NOMO-1 treated with dmso at 0.1 percent for 144 hours (cell line): Measurements from ENCODE around the gene MROH7.

Source experiments
- DNase-seq: peaks from one replicate; lab custom pipeline; 2025; ENCODE audit not compliant: unreplicated experiment; lab: John Stamatoyannopoulos, UW

MROH7 gene

DNA sequence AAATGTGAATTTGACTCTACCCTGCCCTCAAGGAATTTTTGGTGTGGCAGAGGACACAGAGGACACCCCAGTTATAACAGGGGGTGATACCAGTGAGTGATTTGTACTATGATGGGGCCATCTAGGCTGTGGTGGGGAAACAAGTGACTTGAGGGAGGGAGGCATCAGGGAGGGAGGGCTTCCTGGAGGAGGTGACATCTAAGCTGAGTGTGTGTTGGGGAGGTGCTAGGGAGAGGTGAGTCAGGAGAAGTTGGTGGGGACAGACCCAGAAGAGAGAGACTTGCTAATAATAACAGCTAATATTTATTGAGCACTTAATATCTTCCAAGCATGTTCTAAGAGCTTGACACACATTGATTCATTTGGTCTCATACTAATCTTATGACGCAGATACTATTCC lies 54.2 kb downstream of the MROH7 start:
- no peak for DNase-seq

DNA sequence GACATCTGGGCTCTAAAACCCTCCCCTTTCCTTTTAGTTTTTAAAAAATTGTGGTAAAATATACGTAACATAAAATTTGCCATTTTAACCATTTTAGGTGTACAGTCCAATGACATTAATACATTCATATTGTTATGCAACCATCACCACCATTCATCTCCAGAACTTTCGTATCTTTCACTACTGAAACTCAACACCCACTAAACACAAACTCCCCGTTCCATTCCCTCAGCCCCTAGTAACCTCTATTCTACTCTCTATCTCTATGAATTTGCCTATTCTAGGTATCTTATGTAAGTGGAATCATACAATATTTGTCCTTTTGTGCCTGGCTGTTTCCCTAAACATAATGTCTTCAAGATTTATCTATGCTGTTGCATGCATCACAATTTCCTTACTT lies 54.7 kb downstream of the MROH7 start:
- no peak for DNase-seq

DNA sequence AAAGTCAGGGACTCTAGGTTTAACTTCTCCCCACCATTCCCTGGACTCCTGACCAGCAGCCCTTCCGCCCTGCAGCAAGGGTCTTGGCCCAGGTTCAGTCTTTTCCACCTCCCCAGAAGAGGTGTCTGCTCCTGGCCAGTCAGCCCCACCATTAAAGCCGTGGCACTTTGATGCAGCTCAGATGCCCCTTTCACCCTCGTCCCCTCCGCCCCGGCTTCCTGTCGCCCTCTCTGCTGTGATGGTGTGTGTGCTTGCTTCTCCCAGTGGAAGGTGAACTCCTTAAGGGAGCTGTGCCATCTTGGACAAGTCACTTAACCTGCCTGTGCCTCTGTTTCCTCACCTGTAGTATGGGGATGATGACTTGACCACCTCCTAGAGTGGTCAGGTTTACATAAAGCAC lies 56.3 kb downstream of the MROH7 start:
- DNase-seq: no peak

DNA sequence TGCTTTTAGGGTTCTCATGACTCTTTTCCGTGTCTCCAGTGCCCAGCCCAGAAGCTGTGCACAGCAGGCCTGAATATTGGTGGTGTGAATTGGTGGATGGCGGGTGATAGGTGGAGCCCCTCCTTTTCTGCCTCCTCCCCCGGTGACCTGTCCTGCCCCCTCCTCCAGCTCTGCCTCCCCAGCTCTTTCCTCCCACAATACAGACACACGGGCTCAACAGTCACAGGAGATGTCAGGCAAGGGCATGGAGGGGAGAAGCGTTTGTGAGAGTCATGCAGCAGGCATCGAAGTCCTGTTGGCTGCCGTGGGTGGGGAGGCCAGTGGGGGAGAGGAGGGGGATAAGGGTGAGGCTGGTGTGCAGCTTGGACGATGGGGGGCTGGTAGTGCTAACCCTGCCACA lies 56.8 kb downstream of the MROH7 start:
- no peak for DNase-seq

DNA sequence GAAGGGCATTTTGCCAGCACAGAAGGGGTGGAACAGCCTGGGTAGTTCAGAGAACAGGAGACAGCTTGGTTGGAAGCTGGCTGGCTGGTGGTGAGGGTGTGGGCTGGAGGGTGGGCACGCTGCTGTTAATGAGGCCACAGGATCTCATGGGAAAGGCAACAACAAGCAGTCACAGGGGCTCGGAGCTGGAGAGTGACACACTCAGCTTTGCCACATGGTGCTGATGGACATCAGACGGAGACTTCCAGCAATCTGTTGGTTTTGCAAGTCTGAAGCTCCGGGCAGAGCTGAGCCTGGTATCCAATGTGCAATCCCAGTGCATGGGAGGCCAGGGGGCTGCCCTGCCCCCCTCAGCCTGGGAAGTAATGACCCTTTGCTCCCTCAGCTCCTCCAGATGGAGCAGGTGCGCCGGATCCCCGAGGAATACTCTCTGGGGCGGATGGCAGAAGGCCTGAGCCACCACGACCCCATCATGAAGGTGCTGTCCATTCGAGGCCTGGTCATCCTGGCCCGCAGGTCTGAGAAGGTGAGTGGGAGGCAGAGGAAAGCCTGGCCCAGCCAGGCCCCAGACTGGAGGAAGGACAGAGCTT lies 58.4 kb downstream of the MROH7 start:
- DNase-seq: no peak

DNA sequence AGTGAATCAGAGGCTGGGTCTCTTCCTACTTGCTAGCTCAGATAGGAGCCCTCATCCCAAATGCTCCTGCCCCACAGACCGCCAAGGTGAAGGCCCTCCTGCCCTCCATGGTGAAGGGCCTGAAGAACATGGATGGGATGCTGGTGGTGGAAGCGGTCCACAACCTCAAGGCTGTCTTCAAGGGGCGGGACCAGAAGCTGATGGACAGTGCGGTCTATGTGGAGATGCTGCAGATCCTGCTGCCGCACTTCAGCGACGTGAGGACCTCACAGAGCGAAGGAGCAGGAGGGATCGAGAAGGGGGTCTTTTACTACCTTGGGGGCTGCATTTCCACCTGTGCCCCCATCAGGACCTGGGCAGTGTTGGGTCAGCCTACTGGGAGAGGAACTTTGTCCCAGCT lies 59.5 kb downstream of the MROH7 start:
- no peak for DNase-seq

DNA sequence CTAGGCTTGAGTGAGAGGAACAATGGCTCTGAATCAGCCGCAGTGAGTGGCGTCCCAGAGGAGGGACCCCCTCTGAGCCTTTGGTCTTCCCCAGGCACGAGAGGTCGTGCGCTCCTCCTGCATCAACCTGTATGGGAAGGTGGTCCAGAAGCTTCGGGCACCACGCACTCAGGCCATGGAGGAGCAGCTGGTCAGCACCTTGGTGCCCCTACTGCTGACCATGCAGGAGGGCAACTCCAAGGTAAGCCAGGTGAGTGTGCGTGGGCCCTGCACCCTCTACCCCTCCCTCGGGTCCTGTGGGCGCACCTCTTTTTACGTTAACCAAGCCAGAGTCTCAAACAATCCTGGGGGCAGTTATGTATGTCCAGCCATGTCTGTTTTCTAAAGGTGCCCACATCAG lies 60.4 kb downstream of the MROH7 start:
- no peak for DNase-seq

DNA sequence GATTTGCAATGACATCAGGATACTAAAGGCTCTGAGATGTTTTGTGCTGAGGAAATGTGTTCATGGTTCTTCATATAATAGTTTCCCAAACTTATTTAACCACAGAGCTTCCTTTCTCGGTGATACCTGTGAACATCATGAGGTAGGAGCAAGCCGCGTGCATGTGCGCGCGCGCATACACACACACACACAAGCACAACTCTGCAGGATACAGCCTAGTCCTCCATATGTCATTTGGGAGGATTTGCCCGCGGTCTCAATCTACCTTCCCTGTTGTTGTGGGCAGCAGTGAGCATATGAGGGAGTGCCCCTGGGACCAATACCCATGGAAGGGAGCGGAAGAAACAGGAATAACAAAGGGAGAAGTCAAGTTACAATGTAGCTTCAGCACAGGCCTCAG lies 61.9 kb downstream of the MROH7 start:
- no peak for DNase-seq

DNA sequence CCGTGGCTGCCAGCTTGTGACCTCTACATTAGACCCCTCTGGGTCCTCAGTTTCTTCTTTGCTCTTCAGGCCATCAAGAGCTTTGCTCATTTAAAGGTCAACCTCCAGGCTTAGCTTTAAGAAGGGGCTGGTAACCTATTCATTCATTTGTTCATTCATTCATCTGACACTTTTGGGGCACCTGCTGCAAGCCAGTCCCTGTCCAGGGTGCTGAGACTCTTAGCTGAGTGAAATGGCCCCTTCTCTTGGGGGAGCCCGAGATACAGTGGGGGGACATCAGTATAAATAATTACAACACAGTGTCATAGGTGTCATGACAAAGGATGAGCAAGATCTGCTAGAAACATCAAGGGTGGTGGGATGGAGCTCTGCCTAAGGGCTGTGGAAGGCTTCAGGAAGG lies 63.6 kb downstream of the MROH7 start:
- no peak for DNase-seq

DNA sequence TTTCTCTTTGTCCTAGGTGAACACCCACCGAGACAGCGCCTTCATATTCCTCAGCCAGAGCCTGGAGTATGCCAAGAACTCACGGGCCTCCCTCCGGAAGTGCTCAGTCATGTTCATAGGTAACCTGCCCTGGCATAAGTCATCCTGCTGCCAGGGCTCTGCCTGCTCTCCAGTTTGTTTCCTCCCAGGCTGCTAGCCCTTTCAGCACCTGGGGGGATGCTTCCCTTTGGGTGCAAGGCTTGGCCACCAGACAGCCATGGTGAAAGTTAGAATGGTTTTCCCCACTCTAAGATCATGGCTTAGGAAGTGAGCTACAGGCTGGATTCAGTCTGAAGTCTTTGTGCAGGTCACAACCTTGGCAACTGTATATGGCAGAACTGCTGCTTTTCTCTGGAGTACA lies 64.8 kb downstream of the MROH7 start:
- DNase-seq: no peak

DNA sequence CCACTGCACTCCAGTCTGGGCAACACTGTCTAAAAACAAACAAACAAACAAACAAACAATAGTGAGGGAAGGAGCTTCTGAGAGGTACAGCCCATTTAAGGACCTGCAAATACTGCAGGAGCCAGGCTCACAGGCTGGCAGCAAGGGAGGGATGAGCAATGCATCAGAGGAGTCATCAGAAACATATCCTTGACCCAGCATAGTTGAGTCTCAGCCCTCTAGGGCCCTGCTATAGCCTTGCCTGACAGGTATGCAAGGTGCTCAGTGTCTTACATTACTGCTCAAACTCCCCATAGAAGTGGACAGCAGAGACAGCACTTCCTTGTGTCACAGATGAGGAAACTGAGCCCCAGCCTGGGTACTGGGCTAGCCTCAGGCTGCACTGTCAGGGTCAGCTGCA lies 66.8 kb downstream of the MROH7 start:
- no peak for DNase-seq

DNA sequence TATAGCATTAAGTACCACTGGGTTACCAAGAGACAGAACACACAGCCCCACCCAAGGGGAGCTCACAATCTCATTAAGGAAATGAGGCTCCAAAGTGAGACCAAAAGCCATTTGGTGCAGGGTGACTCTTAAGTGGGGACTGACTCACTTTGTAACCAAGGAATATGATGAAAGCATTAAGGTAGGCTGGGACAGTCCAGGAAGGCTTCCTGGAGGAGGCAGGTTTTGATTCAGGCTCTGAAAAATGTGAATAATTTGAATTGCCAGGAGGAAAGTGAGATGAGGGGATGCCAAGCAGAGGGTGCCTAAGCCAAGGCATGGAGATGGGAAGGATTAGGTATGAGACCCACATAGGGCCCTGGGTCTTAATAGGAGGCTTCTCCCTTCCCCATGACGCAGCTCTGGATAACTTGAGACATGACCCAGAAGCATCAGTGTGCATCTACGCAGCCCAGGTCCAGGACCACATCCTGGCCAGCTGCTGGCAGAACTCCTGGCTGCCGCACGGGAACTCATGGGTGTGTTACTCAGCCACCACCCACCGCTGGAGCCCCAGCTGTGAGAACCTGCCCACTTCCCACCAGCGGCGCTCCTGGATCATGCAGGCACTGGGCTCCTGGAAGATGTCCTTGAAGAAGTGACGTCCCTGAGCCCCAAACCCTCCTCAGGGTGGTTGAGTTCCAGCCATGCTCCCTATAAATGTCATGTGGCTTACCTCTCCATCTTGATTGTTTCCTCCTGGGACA lies 68.1 kb downstream of the MROH7 start:
- no peak for DNase-seq

DNA sequence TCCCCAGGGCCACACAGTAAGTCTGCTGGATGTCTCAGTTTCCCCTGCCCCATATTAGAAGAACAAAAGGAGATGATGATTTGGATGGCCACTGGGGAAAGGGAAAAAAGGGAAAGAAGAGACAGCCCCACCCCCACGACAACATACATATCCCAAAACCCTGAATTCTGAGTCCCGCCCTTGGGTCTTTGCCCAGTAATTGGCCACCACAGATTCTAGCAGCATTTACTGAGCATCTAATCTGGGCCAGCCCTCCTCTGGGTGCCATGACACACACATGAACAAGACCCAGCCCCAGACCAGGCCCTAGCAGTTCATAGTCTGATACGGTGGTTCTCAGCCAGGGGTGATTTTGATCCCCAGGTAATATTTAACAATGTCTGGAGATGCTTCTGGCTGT lies 68.8 kb downstream of the MROH7 start:
- DNase-seq: no peak

DNA sequence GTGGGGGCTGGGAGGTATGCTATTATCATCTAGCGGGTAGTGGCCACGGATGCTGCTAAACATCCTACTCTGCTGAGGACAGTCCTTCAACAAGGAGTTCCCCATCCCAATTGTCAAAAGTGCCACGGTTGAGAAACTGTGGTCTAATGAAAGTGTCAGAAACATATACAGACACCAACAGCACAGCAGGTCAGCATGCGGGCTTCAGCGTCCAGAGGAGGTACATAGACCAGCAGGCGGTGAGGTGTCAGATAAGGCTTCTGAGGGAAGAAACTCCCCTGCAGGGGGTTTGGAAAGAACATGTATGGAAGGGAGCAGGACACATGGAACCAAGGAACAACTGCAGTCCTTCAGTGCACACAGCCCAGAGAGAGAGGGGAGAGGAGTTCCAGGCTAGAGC lies 69.3 kb downstream of the MROH7 start:
- no peak for DNase-seq

DNA sequence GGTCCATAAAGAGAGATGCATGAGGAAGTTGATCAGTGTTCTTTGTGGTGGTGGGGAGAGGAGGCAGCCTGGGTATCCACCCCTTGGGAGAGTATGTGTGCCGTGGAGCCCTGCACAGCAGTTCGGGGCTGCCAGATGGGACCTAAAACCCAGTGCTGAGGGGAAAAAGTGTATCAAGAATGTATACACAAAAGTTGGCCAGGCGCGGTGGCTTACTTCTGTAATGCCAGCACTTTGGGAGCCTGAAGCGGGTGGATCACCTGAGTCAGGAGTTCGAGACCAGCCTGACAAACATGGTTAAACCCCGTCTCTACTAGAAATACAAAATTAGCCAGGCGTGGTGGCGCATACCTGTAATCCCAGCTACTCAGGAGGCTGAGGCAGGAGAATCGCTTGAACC lies 70.0 kb downstream of the MROH7 start:
- no peak for DNase-seq

DNA sequence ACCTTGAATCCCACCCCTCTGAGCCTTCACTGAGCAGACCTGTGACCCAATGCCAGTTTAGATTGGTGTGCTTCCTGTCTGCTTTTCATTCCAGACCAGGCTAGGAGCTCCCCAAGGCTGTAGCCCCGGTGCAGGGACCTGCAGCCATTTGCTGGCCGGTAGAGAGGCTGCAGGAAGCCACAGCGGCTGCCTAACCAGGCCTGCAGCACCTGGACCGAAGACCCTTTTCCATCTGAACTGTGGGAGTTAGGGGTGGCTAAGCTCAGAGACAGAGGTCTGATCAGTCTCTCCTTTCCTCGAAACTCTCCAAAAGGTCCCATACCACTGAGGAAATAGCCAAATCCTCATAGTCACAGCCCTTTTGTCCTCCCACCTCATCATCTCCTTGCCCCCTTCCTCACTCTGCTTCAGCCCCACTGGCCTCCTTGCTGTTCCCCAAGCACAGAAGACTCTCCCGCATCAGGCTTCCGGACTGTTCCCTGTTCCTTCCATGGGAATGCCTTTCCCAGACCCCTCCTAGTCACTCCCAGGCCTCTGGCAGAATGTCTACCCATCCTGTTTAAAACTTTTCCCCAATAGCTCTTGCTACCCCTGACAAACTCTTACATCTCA lies 73.4 kb downstream of the MROH7 start:
- no peak for DNase-seq

DNA sequence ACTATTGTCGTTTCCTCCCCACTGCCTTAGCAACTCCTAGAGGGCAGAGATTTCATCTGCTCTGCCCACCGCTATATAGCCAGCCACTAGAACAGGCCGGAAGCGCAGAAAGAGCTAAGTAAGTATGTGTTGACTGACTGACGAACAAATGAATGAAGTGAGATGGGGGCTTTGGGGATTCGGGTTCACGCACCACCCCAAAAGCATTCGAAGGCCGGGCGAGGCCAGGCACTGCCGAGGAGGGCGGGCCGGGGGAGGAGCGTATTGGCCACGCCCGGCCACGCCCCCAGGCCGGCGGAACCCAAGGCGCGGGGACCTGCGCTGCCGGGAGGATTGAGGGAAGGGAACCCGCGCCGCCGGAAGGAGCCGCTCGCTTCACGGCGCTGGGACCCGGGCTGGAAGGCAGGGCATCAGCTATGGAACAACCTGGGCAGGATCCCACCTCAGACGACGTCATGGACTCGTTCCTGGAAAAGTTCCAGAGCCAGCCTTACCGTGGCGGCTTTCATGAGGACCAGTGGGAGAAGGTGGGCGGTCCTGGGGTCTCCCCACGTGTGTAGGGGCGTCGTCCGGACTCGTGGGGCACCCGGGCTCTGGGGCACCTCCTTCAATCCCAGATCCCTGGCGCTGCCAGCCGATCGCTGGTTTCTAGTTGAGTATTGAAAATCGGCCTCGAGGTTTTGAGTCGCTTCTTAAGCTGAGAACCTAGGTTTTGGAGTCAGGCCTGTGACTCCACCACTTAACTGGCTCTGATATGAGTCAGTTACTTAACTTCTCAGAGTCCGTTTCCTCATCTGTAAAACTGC lies 74.1 kb downstream of the MROH7 start, which contains the start of gene TTC4:
TSS of gene TTC4 (plus strand) at position 369 of the 806 bp plus-strand sequence. CDS start at position 417, 48 bp downstream.
- peak; percentile 66 for DNase-seq

DNA sequence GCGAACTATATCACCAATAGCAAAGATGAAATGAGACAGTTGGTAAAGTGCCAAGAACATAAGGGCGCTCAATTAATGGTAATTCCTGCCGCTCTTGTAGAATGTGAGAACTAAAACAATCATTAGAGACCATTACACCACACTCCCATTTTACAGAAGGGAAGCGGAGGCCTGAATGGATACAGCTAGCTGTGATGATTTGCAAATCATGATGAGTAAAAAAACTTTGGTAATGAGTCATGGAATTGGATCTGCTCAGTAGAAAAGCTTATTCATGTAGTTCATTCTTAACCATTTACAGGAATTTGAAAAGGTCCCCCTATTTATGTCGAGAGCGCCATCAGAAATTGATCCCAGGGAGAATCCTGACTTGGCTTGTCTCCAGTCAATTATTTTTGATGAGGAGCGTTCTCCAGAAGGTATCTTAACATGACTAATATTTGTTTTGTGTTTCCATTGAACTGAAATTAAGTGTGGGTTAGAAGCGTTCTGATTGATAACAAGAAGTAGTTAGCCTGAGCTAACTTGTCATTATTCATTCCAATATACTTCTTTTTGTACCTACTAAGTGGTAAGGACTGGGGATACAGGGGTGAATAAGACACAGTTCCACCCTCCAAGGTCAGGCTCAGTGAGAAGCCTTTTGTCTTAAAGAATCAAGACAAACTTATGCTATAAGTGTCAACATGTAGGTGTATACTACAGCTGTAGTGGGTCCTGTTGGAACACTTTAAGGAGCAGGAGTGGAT lies 74.9 kb downstream of the MROH7 start:
- DNase-seq: no peak

DNA sequence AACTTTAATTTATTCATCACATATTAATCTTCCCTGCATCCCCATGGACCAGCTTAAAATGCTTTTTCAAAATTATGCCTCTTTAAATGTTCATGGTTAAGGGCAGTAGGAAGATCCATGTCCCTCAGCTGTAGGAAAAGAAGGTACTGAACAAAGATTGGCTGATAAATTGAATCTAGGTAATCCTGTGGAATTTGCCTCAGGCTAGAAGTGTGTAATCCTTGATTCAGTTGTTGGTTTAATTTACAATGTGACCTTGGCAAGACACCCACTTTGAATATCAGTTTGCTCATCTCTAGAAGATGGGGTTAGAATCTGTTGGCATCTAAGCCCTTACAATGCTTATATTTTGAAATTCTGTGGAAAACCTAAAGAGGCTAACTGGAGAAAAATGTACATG lies 80.1 kb downstream of the MROH7 start:
- DNase-seq: no peak

DNA sequence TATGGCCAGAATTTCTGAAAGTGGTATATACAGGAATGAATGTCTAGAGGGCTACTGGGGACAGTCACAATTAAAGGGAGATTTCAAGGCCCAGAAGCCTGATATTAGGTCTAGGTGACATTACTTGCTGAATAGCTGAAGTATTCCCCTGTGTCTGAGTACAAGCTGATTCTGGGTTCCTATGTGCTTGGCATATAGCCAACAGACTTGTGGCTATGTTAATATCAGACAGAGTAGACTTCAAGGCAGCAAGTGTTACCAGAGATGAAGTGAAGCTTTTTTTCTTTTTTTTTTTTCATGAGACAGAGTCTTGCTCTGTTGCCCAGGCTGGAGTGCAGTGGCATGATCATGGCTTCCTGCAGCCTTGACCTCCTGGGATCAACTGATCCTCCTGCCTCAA lies 82.4 kb downstream of the MROH7 start:
- no peak for DNase-seq

DNA sequence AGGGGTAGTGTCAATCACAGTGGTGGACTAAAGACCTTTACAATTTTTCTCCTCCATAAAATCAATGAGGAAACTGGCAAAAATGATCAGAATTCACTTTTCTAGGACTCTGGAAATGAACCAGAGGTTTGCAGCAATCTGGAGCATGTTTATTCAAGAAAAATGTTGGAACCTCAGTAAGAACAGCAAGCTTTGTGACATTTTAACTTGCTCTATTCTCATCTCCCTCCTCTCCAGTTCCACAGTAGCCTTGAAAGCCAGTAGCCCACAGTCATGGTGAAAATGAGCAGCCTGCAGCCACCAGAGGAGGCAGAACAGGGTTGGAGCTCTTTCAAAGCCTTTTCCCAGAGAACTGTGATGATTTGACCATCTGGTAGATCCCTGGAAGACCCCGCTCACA lies 83.2 kb downstream of the MROH7 start:
- no peak for DNase-seq
